Measurements from ENCODE around the gene DAAM2.
A peak's percentile ranks its signal among the peaks of the same experiment; 100 is the strongest.

The DAAM2 gene

GRCh38 chr6:39930540-39930939, 138.4 kb downstream of the DAAM2 start:
- TF ChIP-seq ZNF274 (IDR thresholded peaks at IDR 0.05; ENCODE audit: low read depth, low read length) = no peak
- no peak overlapping the region for H3K4me3 ChIP-seq (ENCODE audit: low read length)

- TF ChIP-seq ZNF274 (IDR thresholded peaks at IDR 0.05; ENCODE audit: low read depth, low read length) = no peak
- no peak overlapping the region for H3K4me3 ChIP-seq (ENCODE audit: low read length)
Measured at GRCh38 chr6:39931607-39932006, 139.4 kb downstream of the DAAM2 start.

GRCh38 chr6:39932386-39932910, 140.3 kb downstream of the DAAM2 start:
- no peak for TF ChIP-seq ZNF274 (IDR thresholded peaks at IDR 0.05; ENCODE audit: low read depth, low read length)
- H3K4me3 ChIP-seq (ENCODE audit: low read length) = no peak overlapping the region

GRCh38 chr6:39933669-39934130, 141.5 kb downstream of the DAAM2 start:
- no peak for TF ChIP-seq ZNF274 (IDR thresholded peaks at IDR 0.05; ENCODE audit: low read depth, low read length)
- H3K4me3 ChIP-seq (ENCODE audit: low read length) = peak overlapping the region; percentile 24

- TF ChIP-seq ZNF274 (IDR thresholded peaks at IDR 0.05; ENCODE audit: low read depth, low read length) = no peak
- H3K4me3 ChIP-seq (ENCODE audit: low read length) = peak within 1 kb of the TSS; percentile 24
Measured at GRCh38 chr6:39934131-39934757, 142.1 kb downstream of the DAAM2 start, which contains the start of gene MOCS1. Gene MOCS1 (minus strand): TSS chr6:39934462. CDS start chr6:39934417, 45 bp downstream.

GRCh38 chr6:39935241-39935640, 143.1 kb downstream of the DAAM2 start:
- H3K4me3 ChIP-seq (ENCODE audit: low read length) = no peak overlapping the region
- no peak for TF ChIP-seq ZNF274 (IDR thresholded peaks at IDR 0.05; ENCODE audit: low read depth, low read length)

GRCh38 chr6:39936857-39937256, 144.7 kb downstream of the DAAM2 start:
- TF ChIP-seq ZNF274 (IDR thresholded peaks at IDR 0.05; ENCODE audit: low read depth, low read length) = no peak
- H3K4me3 ChIP-seq (ENCODE audit: low read length) = no peak overlapping the region

GRCh38 chr6:39937686-39938333, 145.6 kb downstream of the DAAM2 start:
- no peak overlapping the region for H3K4me3 ChIP-seq (ENCODE audit: low read length)
- no peak for TF ChIP-seq ZNF274 (IDR thresholded peaks at IDR 0.05; ENCODE audit: low read depth, low read length)

GRCh38 chr6:39938773-39939654, 146.8 kb downstream of the DAAM2 start:
- TF ChIP-seq ZNF274 (IDR thresholded peaks at IDR 0.05; ENCODE audit: low read depth, low read length) = no peak

GRCh38 chr6:39941138-39941537, 149.0 kb downstream of the DAAM2 start:
- no peak for TF ChIP-seq ZNF274 (IDR thresholded peaks at IDR 0.05; ENCODE audit: low read depth, low read length)
- no peak overlapping the region for H3K4me3 ChIP-seq (ENCODE audit: low read length)

More at GRCh38 chr6:39938773-39939654, 146.8 kb downstream of the DAAM2 start:
- H3K4me3 ChIP-seq (ENCODE audit: low read length) = no peak overlapping the region

- no peak for TF ChIP-seq ZNF274 (IDR thresholded peaks at IDR 0.05; ENCODE audit: low read depth, low read length)
- H3K4me3 ChIP-seq (ENCODE audit: low read length) = no peak overlapping the region
Measured at GRCh38 chr6:39941820-39942219, 149.6 kb downstream of the DAAM2 start.

GRCh38 chr6:39942903-39943580, 150.9 kb downstream of the DAAM2 start:
- no peak overlapping the region for H3K4me3 ChIP-seq (ENCODE audit: low read length)
- no peak for TF ChIP-seq ZNF274 (IDR thresholded peaks at IDR 0.05; ENCODE audit: low read depth, low read length)

GRCh38 chr6:39945626-39946025, 153.4 kb downstream of the DAAM2 start:
- no peak for TF ChIP-seq ZNF274 (IDR thresholded peaks at IDR 0.05; ENCODE audit: low read depth, low read length)
- H3K4me3 ChIP-seq (ENCODE audit: low read length) = no peak overlapping the region

GRCh38 chr6:39947611-39948068, 155.5 kb downstream of the DAAM2 start:
- TF ChIP-seq ZNF274 (IDR thresholded peaks at IDR 0.05; ENCODE audit: low read depth, low read length) = no peak
- no peak overlapping the region for H3K4me3 ChIP-seq (ENCODE audit: low read length)
